Stimulated activated CD4-positive, alpha-beta T cell treated with anti-CD3 and anti-CD28 coated beads, Interleukin-4, amount 100 ng/mL, for 4 hours (primary cell): ENCODE data around the gene MEGF9.
A peak's percentile ranks its signal among the peaks of the same experiment; 100 is the strongest.
"Not testable (repeated sequence)": the region's sequence is repeated elsewhere in the genome, so short reads cannot be mapped to it uniquely, and the experiment has no call there.

Experiments used
- DNase-seq, 2 experiments: peaks; one replicate each; pipeline ENCODE4 v3.0.0-alpha.2; 2020

Gene MEGF9

DNA sequence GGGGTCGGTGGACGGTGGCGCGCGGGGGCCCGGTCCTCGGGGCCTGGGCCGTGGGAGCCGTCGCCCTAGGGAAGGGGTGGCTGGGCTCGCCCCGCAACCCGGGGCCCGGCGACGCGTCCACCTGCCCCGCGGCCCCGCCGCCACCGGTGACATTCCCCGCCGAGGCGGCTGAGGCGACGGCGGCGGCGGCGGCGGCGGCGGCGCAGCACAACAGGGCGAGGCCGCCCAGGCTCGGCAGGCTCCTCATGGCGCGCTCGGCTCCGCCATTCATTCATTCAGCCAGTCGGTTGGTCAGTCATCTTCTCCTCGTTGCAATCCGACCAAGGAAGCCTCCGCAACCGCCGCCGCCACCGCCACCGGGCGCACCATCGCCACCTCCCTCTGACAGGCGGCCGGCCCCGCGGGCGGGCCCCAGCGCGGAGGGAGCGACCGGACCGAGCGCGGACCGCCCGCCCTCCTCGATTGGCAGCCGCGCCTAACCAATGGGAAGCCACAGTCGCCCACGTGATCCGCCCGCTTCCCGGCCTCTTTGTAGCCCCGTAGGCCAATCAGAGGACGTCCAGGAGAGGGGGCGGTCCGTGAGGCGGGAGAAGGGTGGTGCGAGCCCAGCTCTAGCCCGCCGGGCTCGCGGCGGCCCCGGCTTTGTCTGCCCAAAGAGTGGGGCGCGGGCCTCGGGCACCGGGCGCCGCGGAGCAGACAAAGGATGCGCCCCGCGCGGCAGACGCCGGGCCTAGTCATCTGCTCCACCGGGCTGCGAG, at the start of gene MEGF9:
Gene MEGF9 (minus strand): TSS at position 383 of the 758 bp plus-strand sequence. CDS start 112 bp downstream, at position 271.
- peak; percentile 95 to 96 for DNase-seq

- DNase-seq = no peak
Observed at GRCh38 chr9:120761006-120761405, 46.7 kb upstream of the MEGF9 start.

DNA sequence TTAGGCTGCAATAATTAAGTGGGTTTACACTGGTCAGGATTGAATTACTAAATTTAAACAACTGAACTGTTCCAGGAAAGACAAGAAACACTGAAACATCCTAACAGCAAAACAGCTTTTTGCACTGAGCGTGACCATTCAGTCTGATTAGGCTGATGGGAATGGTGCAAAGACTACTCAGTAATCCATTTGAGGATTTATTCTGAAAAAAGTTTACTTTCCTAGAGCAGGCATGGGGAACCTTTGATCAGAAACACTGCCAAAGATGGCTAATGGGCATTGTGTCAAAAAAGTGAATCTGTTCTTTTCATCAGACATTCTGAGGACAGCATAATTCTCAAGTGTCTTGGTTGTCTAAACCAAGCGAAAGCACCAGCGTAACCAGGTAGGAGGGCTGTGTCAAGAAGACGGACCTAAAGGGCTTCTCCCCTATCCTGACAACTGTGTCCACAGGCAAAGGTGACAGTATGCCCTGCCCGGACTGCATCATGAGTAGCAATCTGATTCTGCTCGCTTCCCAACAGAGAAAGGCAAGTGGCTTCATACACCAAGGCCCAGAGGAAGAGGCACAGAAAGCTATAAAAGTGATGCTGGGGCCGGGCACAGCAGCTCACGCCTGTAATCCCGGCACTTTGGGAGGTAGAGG, 45.6 kb upstream of the MEGF9 start:
- DNase-seq = no peak

DNA sequence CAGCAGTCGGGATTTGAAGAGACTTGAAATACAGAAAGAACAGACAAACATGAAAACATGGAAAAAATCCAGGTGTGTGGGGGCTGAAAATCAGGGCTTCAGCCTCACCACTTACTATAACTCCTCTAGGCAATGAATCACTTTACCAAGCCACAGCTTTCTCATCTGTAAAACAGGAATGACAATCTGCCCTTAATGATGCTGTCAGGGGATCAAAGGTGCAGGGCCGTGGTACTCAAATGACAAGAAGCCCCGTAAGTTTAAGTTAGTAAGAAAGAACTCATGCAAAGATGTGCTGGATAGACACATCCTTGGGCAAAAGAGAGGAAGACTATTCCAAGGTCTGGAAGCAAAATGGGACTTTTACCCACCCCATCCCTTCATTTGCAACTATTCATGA, 44.3 kb upstream of the MEGF9 start:
- no peak for DNase-seq

- DNase-seq = no peak
Observed at GRCh38 chr9:120757026-120757913, 43.0 kb upstream of the MEGF9 start.

- no peak for DNase-seq
Observed at GRCh38 chr9:120756531-120756930, 42.3 kb upstream of the MEGF9 start.

DNA sequence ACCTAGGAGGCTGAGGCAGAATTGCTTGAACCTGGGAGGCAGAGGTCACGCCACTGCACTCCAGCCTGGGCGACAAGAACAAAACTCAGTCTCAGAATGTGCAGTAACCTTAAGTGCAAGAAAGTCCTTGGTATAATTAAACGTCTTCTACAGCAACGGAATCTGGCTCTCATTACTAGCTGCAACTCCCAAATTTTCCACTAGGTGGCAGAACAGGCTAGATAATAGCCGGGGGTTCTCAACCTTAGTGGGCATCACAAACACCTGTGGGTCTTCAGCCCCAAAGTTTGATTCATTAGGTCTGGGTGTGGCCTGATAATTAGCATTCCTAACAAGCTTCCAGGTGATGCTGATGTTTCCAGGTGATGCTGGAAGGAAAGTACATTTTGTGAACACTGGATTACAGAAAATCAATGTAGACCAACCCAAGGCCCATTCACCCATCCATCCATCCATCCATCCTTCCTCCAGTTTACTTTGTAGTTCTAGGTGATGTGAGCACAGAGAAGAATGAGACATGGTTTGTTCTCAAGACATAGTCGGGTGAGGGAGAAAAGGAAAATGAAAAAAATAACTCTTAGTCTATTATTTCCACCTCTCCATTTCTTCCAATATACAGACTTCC, 41.7 kb upstream of the MEGF9 start:
- DNase-seq = peak; percentile 40 to 44

DNA sequence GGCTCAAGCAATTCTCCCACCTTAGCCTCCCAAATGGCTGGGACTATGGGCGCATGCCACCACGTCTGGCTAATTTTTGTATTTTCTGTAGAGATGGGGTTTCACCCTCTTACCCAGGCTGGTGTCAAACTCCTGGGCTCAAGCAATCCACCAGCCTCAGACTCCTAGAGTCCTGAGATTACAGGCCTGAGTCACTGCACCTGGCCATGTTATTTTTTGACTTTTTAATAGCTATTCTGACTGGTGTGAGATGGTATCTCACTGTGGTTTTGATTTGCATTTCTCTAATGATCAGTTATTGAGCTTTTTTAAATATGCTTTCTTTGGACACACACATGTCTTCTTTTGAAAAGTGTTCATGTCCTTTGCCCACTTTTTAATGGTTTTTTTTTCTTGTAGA, 40.8 kb upstream of the MEGF9 start:
- DNase-seq = no peak

DNA sequence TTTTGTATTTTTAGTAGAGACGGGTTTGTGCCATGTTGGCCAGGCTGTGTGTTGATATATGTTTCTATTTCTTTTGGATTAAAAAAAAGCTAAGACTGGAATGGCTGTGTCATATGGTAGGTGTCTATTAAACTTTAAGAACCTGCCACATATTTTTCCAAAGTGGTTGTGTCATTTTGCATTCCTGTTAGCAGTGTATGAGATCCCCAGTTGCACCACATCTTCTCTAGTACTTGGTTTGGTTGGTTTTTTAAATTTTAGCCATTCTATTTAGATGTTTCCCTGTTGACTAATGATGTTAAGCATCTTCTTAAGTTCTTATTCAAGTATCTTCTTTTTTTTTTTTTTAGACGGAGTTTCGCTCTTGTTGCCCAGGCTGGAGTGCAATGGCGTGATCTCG, 36.2 kb upstream of the MEGF9 start:
- no peak for DNase-seq

GRCh38 chr9:120746366-120746765, 32.1 kb upstream of the MEGF9 start:
- DNase-seq = not testable (repeated sequence)

DNA sequence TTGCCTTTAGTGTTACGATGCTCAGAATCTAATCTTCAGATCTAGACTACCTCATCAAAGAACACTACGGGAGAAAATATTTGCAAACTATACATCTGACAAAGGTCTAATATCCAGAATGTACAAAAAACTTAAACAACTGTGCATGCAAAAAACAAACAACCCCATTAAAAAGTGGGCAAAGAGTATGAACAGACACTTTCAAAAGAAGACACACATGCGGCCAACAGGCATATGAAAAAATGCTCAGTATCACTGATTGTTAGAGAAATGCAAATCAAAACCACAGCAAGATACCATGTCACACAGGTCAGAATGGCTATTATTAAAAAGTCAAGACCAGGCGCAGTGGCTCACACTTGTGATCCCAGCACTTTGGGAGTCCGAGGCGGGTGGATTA, 31.0 kb upstream of the MEGF9 start:
- no peak for DNase-seq

GRCh38 chr9:120742951-120743416, 28.7 kb upstream of the MEGF9 start:
- no peak for DNase-seq

GRCh38 chr9:120741701-120742100, 27.4 kb upstream of the MEGF9 start:
- DNase-seq = no peak

- no peak for DNase-seq
Observed at GRCh38 chr9:120741191-120741590, 26.9 kb upstream of the MEGF9 start.

DNA sequence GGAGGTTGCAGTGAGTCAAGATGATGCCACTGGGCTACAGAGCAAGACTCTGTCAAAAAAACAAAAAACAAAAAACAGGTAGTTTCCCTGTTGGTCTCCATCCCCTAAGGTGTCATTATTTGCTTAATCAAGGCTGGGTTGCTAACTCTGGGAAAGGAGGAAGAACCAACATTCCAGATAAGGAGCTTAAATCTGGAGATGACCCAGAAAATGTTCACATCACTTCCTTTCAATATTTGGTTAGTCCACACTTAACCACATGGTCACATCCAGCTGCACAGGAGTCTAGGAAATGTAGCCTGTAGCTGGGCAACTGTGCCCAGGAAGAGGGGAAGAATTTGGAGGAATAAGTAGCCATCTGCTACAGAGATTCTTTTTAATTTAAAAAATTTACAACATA, 25.9 kb upstream of the MEGF9 start:
- DNase-seq = no peak

DNA sequence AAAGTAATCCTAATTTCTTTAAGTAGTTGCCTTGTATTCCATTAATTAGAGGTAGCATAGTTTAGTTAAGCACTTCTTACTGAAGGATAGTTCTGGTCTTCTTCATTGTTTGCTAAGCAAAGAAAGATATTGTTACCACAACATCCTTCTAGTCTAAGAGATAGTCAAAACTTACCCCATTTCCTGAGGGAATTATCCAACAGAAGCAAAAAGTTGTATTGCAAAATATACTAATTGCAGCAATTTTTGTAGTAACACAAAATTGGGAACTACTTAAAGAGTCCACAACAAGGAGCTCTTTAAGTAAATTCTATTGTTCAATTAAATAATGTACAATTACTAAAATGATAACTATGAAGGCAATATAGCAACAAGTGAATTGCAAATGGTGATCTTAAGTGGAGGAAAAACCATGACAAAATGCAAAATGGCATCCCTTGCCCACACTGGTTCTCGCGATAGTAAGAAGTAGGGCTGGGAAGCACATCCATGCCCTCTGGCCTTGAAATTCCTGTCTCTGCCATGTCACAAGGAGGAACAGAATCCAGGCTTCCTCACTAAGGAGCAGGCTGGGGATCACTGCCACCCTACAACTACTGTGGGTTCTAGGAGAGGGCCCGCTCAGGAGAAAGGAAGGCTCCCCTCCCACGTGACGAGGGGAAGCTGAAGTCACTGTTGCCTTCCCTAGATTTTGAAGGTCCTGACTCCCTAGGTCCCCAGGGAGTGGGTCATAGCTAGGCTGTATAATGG, 23.3 kb upstream of the MEGF9 start:
- no peak for DNase-seq

- DNase-seq = no peak
Observed at GRCh38 chr9:120736881-120737280, 22.6 kb upstream of the MEGF9 start.

DNA sequence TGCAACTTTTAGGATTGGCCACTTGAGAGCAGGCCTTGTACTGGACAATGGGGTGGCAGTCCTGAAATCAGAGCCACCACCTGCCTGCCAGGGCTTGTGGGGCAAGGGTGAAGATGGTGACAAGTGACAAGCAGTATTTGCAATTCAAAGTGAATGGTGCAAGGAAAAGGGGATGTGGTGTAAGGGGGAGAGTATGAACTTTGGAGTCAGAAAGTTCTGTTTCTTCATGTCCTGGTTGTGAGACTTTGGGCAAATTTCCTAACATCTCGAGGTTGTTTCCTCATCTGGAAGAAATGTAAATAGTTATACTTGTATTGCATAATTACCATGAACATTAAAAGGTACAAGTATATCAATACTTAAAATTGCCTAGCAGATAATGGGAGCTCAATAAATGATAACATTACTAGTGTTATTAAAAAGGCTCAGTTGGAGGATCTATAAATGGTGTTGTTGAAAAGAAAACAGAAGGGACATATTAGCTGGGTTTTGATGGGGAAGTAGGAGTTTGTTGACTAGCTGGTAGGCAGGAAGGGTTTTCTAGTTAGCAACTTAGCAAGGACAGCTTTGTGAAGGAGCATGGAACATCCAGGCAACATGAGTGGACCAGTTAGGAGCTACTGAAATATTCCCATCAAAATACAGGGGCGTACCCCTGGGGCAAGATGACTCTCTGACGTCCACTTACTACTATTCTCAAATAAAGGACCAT, 21.3 kb upstream of the MEGF9 start:
- DNase-seq = no peak

DNA sequence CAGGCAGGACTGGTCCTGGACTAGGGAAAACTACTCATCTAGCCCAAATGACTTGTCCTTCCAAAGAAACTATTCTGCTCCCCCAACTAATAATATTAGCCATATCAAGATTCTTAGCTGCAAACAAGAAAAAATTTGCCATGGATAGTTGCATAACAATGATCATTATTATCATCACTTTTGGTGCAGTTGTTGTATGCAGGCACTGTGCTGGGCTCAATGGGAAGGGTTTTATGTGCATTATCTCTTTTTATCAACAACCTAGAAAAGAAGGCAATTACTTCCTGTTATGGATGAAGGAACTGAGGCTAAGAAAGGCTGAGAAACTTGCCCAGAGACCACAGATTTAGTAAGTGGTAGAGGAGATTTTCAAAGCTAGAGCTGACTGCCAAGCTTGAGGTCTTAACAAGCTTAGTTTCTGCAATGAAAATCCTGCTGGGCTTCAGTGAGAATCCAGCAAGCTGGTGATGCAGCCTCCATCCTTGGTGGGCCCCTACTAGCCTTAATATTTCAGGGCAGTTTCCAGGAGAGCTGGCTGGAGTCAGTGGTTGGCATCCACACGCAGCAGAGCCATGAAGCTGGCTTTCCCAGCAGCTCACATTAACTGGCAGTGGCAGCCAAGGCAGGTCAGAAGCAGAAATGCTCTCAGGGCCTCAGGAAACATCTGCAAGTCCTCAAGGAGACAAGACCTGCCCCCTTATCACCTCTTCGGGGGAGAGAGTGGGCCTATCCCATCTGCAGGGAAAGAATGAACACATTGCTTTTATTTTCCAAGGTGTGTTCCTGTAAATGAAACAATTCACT, 20.5 kb upstream of the MEGF9 start:
- no peak for DNase-seq

- DNase-seq = no peak
Observed at GRCh38 chr9:120733190-120733589, 18.9 kb upstream of the MEGF9 start.
